Measurements from ENCODE around the gene GALC. TPM values are rescaled to one million over a fixed set of nuclear protein-coding genes. Genes with fewer than 3 reads are reported as not detected.

GALC gene
- total RNA-seq, 1 donor from 2014 or later: 33.3 TPM

GRCh38 chr14:87935081-87935828 lies 57.7 kb downstream of the GALC start:
- no peak for DNase-seq (ENCODE audit: low read depth)
- no peak overlapping the region for H3K4me3 ChIP-seq (ENCODE audit: low read depth, low read length)
- H3K27me3 ChIP-seq (ENCODE audit: control insufficient read depth, insufficient read depth, low read length): no peaks in the 10 kb centered on the region
- TF ChIP-seq CTCF (IDR thresholded peaks at IDR 0.05; ENCODE audit: insufficient read depth, low read length, poor library complexity, severe bottlenecking): no peak
- H3K36me3 ChIP-seq (ENCODE audit: control insufficient read depth, insufficient read depth, low read length): no peaks in the 10 kb centered on the region

GRCh38 chr14:87934185-87934584 lies 58.8 kb downstream of the GALC start:
- H3K4me3 ChIP-seq (ENCODE audit: low read depth, low read length): no peak overlapping the region
- DNase-seq (ENCODE audit: low read depth): no peak
- H3K27me3 ChIP-seq (ENCODE audit: control insufficient read depth, insufficient read depth, low read length): no peaks in the 10 kb centered on the region
- no peaks in the 10 kb centered on the region for H3K36me3 ChIP-seq (ENCODE audit: control insufficient read depth, insufficient read depth, low read length)
- TF ChIP-seq CTCF (IDR thresholded peaks at IDR 0.05; ENCODE audit: insufficient read depth, low read length, poor library complexity, severe bottlenecking): peak; percentile 18

GRCh38 chr14:87916886-87917275 lies 76.1 kb downstream of the GALC start:
- no peak for TF ChIP-seq CTCF (IDR thresholded peaks at IDR 0.05; ENCODE audit: insufficient read depth, low read length, poor library complexity, severe bottlenecking)
- Histone ChIP-seq H3K27me3 (ENCODE audit: control insufficient read depth, insufficient read depth, low read length) (no peaks in the 10 kb centered on the region), H3K4me3 (ENCODE audit: low read depth, low read length) (no peak overlapping the region), H3K36me3 (ENCODE audit: control insufficient read depth, insufficient read depth, low read length) (no peaks in the 10 kb centered on the region)
- no peak for DNase-seq (ENCODE audit: low read depth)

GRCh38 chr14:87916103-87916885 lies 76.7 kb downstream of the GALC start:
- Histone ChIP-seq H3K4me3 (ENCODE audit: low read depth, low read length) (no peak overlapping the region), H3K27me3 (ENCODE audit: control insufficient read depth, insufficient read depth, low read length) (no peaks in the 10 kb centered on the region), H3K36me3 (ENCODE audit: control insufficient read depth, insufficient read depth, low read length) (no peaks in the 10 kb centered on the region)
- DNase-seq (ENCODE audit: low read depth): no peak
- TF ChIP-seq CTCF (IDR thresholded peaks at IDR 0.05; ENCODE audit: insufficient read depth, low read length, poor library complexity, severe bottlenecking): no peak

- no peak for DNase-seq (ENCODE audit: low read depth)
- Histone ChIP-seq H3K36me3 (ENCODE audit: control insufficient read depth, insufficient read depth, low read length) (no peaks in the 10 kb centered on the region), H3K27me3 (ENCODE audit: control insufficient read depth, insufficient read depth, low read length) (no peaks in the 10 kb centered on the region), H3K4me3 (ENCODE audit: low read depth, low read length) (no peak overlapping the region)
- no peak for TF ChIP-seq CTCF (IDR thresholded peaks at IDR 0.05; ENCODE audit: insufficient read depth, low read length, poor library complexity, severe bottlenecking)
Observed at GRCh38 chr14:87908550-87908949, 84.4 kb downstream of the GALC start.
